HTR-8/SVneo (cell line): ENCODE data around the gene ZNF726.
"Not testable (repeated sequence)": the region's sequence is repeated elsewhere in the genome, so short reads cannot be mapped to it uniquely, and the experiment has no call there.

ENCODE experiments used
- DNase-seq: peaks from one replicate; pipeline ENCODE4 v3.0.0; 2011; ENCODE audit warnings: low spot score, mixed read lengths; ENCODE audit not compliant: insufficient read length
- FAIRE-seq: peaks from 2 replicates; lab custom pipeline; 2011; peaks lifted over from hg19 to GRCh38; lab: Jason Lieb, UNC

The ZNF726 gene

GRCh38 chr19:23914402-23915286 is at the start of gene ZNF726:
ZNF726 (plus strand) TSS chr19:23914886; CDS start chr19:23914995, 109 bp downstream.
- FAIRE-seq = peak; percentile 64
- DNase-seq = peak; percentile 67

- DNase-seq (no peak), FAIRE-seq (no peak)
These were observed 46.8 kb upstream of the ZNF726 start for GRCh38 chr19:23867895-23868294.

GRCh38 chr19:23868630-23869029 is 46.1 kb upstream of the ZNF726 start:
- DNase-seq (no peak), FAIRE-seq (no peak)

- FAIRE-seq (no peak), DNase-seq (no peak)
These were observed 42.3 kb upstream of the ZNF726 start for GRCh38 chr19:23872282-23872919.

- DNase-seq (no peak), FAIRE-seq (no peak)
These were observed 38.4 kb upstream of the ZNF726 start for GRCh38 chr19:23876261-23876660.

GRCh38 chr19:23876756-23877155 is 37.9 kb upstream of the ZNF726 start:
- not testable (repeated sequence) for DNase-seq, FAIRE-seq

GRCh38 chr19:23882493-23882892 is 32.2 kb upstream of the ZNF726 start:
- DNase-seq (no peak), FAIRE-seq (no peak)

- DNase-seq = no peak
- FAIRE-seq = no peak
These were observed 30.3 kb upstream of the ZNF726 start for GRCh38 chr19:23884363-23884762.

- no peak for FAIRE-seq
- DNase-seq = no peak
These were observed 27.0 kb upstream of the ZNF726 start for GRCh38 chr19:23887642-23888041.

- FAIRE-seq = not testable (repeated sequence)
These were observed 18.6 kb upstream of the ZNF726 start for GRCh38 chr19:23896096-23896495.

GRCh38 chr19:23896912-23897311 is 17.8 kb upstream of the ZNF726 start:
- no peak for DNase-seq
- FAIRE-seq = no peak

More at GRCh38 chr19:23896096-23896495, 18.6 kb upstream of the ZNF726 start:
- DNase-seq = not testable (repeated sequence)

- FAIRE-seq = no peak
- DNase-seq = no peak
These were observed 13.3 kb upstream of the ZNF726 start for GRCh38 chr19:23901360-23901759.

GRCh38 chr19:23904406-23904805 is 10.3 kb upstream of the ZNF726 start:
- DNase-seq = no peak
- FAIRE-seq = no peak

- no peak for DNase-seq
- FAIRE-seq = no peak
These were observed 8.9 kb upstream of the ZNF726 start for GRCh38 chr19:23905771-23906170.

- DNase-seq = no peak
These were observed 7.9 kb upstream of the ZNF726 start for GRCh38 chr19:23906835-23907234.

GRCh38 chr19:23908165-23908564 is 6.5 kb upstream of the ZNF726 start:
- no peak for DNase-seq
- no peak for FAIRE-seq

More at GRCh38 chr19:23906835-23907234, 7.9 kb upstream of the ZNF726 start:
- FAIRE-seq = no peak

- DNase-seq (no peak), FAIRE-seq (no peak)
These were observed 5.5 kb upstream of the ZNF726 start for GRCh38 chr19:23909222-23909621.

- DNase-seq (no peak), FAIRE-seq (no peak)
These were observed 755 bp upstream of the ZNF726 start for GRCh38 chr19:23913931-23914330.

- FAIRE-seq = no peak
- DNase-seq = no peak
These were observed 2.3 kb downstream of the ZNF726 start for GRCh38 chr19:23916991-23917390.

GRCh38 chr19:23917856-23918255 is 3.2 kb downstream of the ZNF726 start:
- FAIRE-seq = no peak
- no peak for DNase-seq

GRCh38 chr19:23925285-23925684 is 10.6 kb downstream of the ZNF726 start:
- DNase-seq (no peak), FAIRE-seq (no peak)
